SK-N-SH (cell line): Measurements from ENCODE around the gene UGT1A4.
"Not testable (repeated sequence)": the region's sequence is repeated elsewhere in the genome, so short reads cannot be mapped to it uniquely, and the experiment has no call there.

Experiments
- EP300 ChIP-seq, 2 experiments: IDR thresholded peaks; 2 replicates each; pipeline versions ENCODE4 v1.4.0 to v1.6.1; 2012; ENCODE audit warnings: borderline replicate concordance in 1 of 2, low read depth in 1 of 2, low read length in 1 of 2
- EZH2phosphoT487 ChIP-seq: fragments of 200-600 bp; sonication (generic); IDR thresholded peaks from 2 replicates; pipeline ENCODE4 v1.6.1; 2017; ENCODE audit warnings: low read depth, mixed run types, mild to moderate bottlenecking, antibody characterized with exemption, moderate library complexity, borderline replicate concordance
- GABPA ChIP-seq: IDR thresholded peaks from 2 replicates; pipeline ENCODE4 v1.4.0; 2012; ENCODE audit warnings: low read depth, mild to moderate bottlenecking
- GATA2 ChIP-seq: sonication (generic); formaldehyde crosslinking; IDR thresholded peaks from 2 replicates; pipeline ENCODE4 v1.5.0; 2020; ENCODE audit warnings: mild to moderate bottlenecking, missing genetic modification reagents
- JUND ChIP-seq: IDR thresholded peaks from 2 replicates; pipeline ENCODE4 v1.4.0; 2012
- POLR2AphosphoS5 ChIP-seq: IDR thresholded peaks from 2 replicates; pipeline ENCODE4 v1.6.1; 2012; ENCODE audit warnings: low read depth, low read length
- RFX5 ChIP-seq: IDR thresholded peaks from 2 replicates; pipeline ENCODE4 v1.6.1; 2012; ENCODE audit warnings: mild to moderate bottlenecking, improper control_type of control experiment, low read length
- SIN3A ChIP-seq: IDR thresholded peaks from 2 replicates; pipeline ENCODE4 v1.6.1; 2012; ENCODE audit warnings: low read depth, mild to moderate bottlenecking, low read length, moderate library complexity, borderline replicate concordance
- SMC3 ChIP-seq: IDR thresholded peaks from 2 replicates; pipeline ENCODE4 v1.6.1; 2012; ENCODE audit warnings: low read depth, low read length, improper control_type of control experiment
- TF ChIP-seq, protein P1 (sequence below): fragments of 150-350 bp; IDR thresholded peaks from 2 replicates; pipeline ENCODE4 v1.6.1; 2017; ENCODE audit warnings: antibody characterized with exemption, low read length, low read depth, borderline replicate concordance
- TF ChIP-seq, protein P2 (sequence below): fragments of 200-600 bp; sonication (generic); IDR thresholded peaks from 2 replicates; pipeline ENCODE4 v1.6.1; 2017; ENCODE audit warnings: antibody characterized with exemption, mild to moderate bottlenecking, moderate library complexity
- TF ChIP-seq, protein P3 (sequence below): IDR thresholded peaks from 2 replicates; pipeline ENCODE4 v1.4.0; 2012; ENCODE audit warnings: low read depth, borderline replicate concordance

DNA sequence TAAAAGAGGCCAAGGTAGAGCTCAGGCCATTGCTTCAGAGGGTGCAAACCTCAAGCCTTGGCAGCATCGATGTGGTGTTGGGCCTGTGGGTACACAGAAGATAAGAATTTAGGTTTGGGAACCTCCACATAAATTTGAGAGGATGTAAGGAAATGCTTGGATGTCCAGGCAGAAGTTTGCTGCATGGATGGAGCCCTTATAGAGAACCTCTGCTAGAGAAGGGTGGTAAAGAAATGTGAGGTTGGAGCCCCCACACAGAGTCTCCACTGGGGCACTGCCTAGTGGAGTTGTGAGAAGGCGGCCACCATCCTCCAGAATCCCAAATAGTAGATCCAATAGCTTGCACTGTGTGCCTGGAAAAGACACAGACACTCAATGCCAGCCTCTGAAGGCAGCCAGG, 32.2 kb downstream of the UGT1A4 start:
- not testable (repeated sequence) for TF ChIP-seq SMC3; GABPA; GATA2 (CRISPR knock-in tag); JUND; POLR2AphosphoS5; SIN3A; EZH2phosphoT487; EP300 (IDR thresholded peaks at IDR 0.05; ENCODE audit: borderline replicate concordance in 1 of 2, low read depth in 1 of 2, low read length in 1 of 2); RFX5
- TF ChIP-seq, protein P1, sequence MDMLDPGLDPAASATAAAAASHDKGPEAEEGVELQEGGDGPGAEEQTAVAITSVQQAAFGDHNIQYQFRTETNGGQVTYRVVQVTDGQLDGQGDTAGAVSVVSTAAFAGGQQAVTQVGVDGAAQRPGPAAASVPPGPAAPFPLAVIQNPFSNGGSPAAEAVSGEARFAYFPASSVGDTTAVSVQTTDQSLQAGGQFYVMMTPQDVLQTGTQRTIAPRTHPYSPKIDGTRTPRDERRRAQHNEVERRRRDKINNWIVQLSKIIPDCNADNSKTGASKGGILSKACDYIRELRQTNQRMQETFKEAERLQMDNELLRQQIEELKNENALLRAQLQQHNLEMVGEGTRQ: not testable (repeated sequence)
- TF ChIP-seq, protein P2, sequence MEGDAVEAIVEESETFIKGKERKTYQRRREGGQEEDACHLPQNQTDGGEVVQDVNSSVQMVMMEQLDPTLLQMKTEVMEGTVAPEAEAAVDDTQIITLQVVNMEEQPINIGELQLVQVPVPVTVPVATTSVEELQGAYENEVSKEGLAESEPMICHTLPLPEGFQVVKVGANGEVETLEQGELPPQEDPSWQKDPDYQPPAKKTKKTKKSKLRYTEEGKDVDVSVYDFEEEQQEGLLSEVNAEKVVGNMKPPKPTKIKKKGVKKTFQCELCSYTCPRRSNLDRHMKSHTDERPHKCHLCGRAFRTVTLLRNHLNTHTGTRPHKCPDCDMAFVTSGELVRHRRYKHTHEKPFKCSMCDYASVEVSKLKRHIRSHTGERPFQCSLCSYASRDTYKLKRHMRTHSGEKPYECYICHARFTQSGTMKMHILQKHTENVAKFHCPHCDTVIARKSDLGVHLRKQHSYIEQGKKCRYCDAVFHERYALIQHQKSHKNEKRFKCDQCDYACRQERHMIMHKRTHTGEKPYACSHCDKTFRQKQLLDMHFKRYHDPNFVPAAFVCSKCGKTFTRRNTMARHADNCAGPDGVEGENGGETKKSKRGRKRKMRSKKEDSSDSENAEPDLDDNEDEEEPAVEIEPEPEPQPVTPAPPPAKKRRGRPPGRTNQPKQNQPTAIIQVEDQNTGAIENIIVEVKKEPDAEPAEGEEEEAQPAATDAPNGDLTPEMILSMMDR: not testable (repeated sequence)
- TF ChIP-seq, protein P3, sequence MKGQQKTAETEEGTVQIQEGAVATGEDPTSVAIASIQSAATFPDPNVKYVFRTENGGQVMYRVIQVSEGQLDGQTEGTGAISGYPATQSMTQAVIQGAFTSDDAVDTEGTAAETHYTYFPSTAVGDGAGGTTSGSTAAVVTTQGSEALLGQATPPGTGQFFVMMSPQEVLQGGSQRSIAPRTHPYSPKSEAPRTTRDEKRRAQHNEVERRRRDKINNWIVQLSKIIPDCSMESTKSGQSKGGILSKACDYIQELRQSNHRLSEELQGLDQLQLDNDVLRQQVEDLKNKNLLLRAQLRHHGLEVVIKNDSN: not testable (repeated sequence)
